AG04450 (cell line): ENCODE results near the gene SORL1. TPM values are rescaled to one million over a fixed set of nuclear protein-coding genes. Genes with fewer than 3 reads are reported as not detected.

Source experiments
- CTCF ChIA-PET: fragments of 300-600, 350-600 bp; formaldehyde crosslinking; extraction: SDS; loops from one replicate; lab custom pipeline; 2022; ENCODE audit warnings: antibody characterized with exemption, inconsistent platforms; lab: Charles Lee
- POLR2A ChIA-PET: fragments of 350-600 bp; formaldehyde crosslinking; extraction: SDS; loops from one replicate; lab custom pipeline; 2021; ENCODE audit warnings: antibody characterized with exemption, inconsistent platforms; lab: Yijun Ruan, JAX
- DNase-seq: peaks from one replicate; pipeline ENCODE4 v3.0.0-alpha.2; 2011; ENCODE audit warnings: low read depth, low spot score
- H3K27ac ChIP-seq: one replicate; pipeline ENCODE4 v1.5.1; 2012; ENCODE audit warnings: low read depth, low read length, control low read depth
- H3K27me3 ChIP-seq: one replicate; pipeline ENCODE4 v1.6.0; 2012; ENCODE audit warnings: low read length; ENCODE audit not compliant: control insufficient read depth, insufficient read depth
- H3K4me3 ChIP-seq: 2 replicates; pipeline ENCODE4 v1.5.1; 2011; ENCODE audit warnings: mild to moderate bottlenecking, low read depth, low read length, control low read depth
- H3K9me3 ChIP-seq: 2 replicates; pipeline ENCODE4 v1.5.1; 2012; ENCODE audit warnings: low read length; ENCODE audit not compliant: control insufficient read depth, insufficient read depth
- CTCF ChIP-seq: IDR thresholded peaks from 2 replicates; pipeline ENCODE4 v1.5.1; 2011; ENCODE audit warnings: low read depth, low read length, control low read depth, inconsistent platforms
- polyA plus RNA-seq: library from polyadenylated mRNA; depleted of rRNA; stranded (reverse); fragments of >200 nt; gene quantifications from 2 replicates; pipeline ENCODE4 v1.2.3, GENCODE V29; 2011

The SORL1 gene
- polyA plus RNA-seq, 1 experiment = 5.4 TPM

GRCh38 chr11:121570453-121570852 is 118.3 kb downstream of the SORL1 start:
- no peak for TF ChIP-seq CTCF
- no peaks in the 10 kb centered on the region for H3K9me3 ChIP-seq
- no peak overlapping the region for H3K27ac ChIP-seq
- ChIA-PET CTCF (interaction anchor here (0.8 kb wide), 1 partner anchor 375 kb away, joined by 3 read pairs; no protein-coding TSS in a partner anchor), POLR2A (no interaction called here)
- peaks cover 8% of the 10 kb centered on the region for H3K27me3 ChIP-seq
- no peak for DNase-seq
- no peak overlapping the region for H3K4me3 ChIP-seq

GRCh38 chr11:121571506-121571905 is 119.4 kb downstream of the SORL1 start:
- CTCF ChIA-PET = interaction anchor here (0.6 kb wide), 1 partner anchor 430 kb away, joined by 3 read pairs; no protein-coding TSS in a partner anchor
- TF ChIP-seq CTCF = no peak

GRCh38 chr11:121572571-121573059 is 120.5 kb downstream of the SORL1 start:
- H3K27me3 ChIP-seq = peaks cover 8% of the 10 kb centered on the region
- DNase-seq = no peak
- H3K27ac ChIP-seq = no peak overlapping the region
- CTCF ChIA-PET = no interaction called here
- no peak for TF ChIP-seq CTCF
- no peak overlapping the region for H3K4me3 ChIP-seq
- H3K9me3 ChIP-seq = no peaks in the 10 kb centered on the region
- POLR2A ChIA-PET = no interaction called here

More at GRCh38 chr11:121571506-121571905, 119.4 kb downstream of the SORL1 start:
- Histone ChIP-seq H3K4me3 (no peak overlapping the region), H3K27ac (no peak overlapping the region), H3K27me3 (peaks cover 8% of the 10 kb centered on the region), H3K9me3 (no peaks in the 10 kb centered on the region)
- no peak for DNase-seq
- POLR2A ChIA-PET = no interaction called here

GRCh38 chr11:121574801-121575200 is 122.7 kb downstream of the SORL1 start:
- Histone ChIP-seq H3K4me3 (no peak overlapping the region), H3K27me3 (peaks cover 8% of the 10 kb centered on the region), H3K9me3 (no peaks in the 10 kb centered on the region), H3K27ac (no peak overlapping the region)
- ChIA-PET CTCF (no interaction called here), POLR2A (no interaction called here)
- TF ChIP-seq CTCF = no peak
- no peak for DNase-seq

- POLR2A ChIA-PET = no interaction called here
- CTCF ChIA-PET = interaction anchor here (0.6 kb wide), 1 partner anchor 942 kb away, joined by 7 read pairs; no protein-coding TSS in a partner anchor
- Histone ChIP-seq H3K4me3 (no peak overlapping the region), H3K9me3 (peaks cover under 1% of the 10 kb centered on the region; the same call in 1 of the 2 replicates), H3K27me3 (peaks cover 8% of the 10 kb centered on the region), H3K27ac (no peak overlapping the region)
- no peak for TF ChIP-seq CTCF
- DNase-seq = peak; percentile 29
Measured at GRCh38 chr11:121575250-121575962, 123.3 kb downstream of the SORL1 start.
